ENCODE measurements around the gene PSAT1. TPM values are rescaled to one million over a fixed set of nuclear protein-coding genes. Genes with fewer than 3 reads are reported as not detected.

PSAT1 gene
- total RNA-seq = 178 and 211 TPM in 2 replicates

DNA sequence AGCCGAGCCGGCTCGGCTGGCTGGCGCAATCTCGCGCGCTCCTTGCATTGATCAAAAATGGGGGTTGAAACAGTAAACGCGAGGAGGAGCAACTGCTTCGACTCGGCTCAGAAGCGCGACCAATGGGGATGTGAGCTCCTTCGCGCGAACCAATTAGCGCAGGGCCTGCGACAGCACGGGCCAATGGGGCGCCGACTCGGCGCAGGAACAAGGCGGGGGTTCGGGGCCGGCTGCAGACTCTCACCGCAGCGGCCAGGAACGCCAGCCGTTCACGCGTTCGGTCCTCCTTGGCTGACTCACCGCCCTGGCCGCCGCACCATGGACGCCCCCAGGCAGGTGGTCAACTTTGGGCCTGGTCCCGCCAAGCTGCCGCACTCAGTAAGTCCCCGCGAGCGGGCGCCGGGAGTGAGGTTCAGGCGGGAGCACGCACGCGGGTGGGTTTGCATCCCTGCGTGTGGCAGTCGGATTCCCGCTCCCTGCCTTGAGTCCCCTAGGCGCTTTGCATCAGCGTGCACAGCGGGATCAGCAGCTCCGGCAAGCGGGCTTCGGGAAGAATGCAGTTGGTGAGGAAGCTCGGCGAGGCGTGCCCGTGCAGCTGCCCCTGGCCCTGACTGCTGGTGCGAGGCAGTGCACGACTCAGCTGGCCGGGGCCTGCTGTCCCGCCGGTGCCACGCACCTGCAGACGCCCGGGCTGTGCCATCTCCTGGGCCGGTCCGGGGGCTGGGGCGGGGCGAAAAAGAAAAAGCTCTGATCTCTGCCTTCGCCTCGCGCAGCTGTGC, at the start of gene PSAT1:
Gene PSAT1, plus strand, starts transcription at position 233 of the 779 bp plus-strand sequence. Its CDS starts 86 bp downstream, at position 319.

Other genes with a start within 250 kb of the PSAT1 start
- gene CEP78, start 61.0 kb upstream of the PSAT1 start, total RNA-seq = 27.6 TPM in 2 replicates